Measurements from ENCODE around the gene ESYT3. TPM values are rescaled to one million over a fixed set of nuclear protein-coding genes. Genes with fewer than 3 reads are reported as not detected.
A peak's percentile ranks its signal among the peaks of the same experiment; 100 is the strongest.

The ESYT3 gene
- total and polyA plus RNA-seq, 8 donors = 0.95 to 2.8 (median 1.4) TPM

DNA sequence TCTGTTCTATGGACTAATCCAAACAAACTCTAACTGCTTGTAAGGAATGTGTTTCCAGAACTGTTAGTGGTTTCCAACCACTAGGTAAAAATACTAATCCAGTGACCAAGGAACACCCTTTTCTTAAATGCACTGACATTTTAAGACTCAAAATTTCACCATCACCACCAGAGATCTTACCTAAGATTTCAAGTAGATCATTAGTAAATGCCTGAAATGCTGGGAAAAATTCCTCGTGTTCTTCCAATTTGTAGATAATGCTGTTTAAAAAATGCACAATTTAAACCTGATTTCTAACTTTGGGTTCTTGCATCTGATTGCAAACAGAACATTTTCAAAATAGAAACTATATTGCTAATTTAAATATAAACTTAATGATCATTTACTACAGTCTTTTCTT is 63.4 kb downstream of the ESYT3 start:
- Histone ChIP-seq H3K9me3 (no peaks in the 10 kb centered on the region), H3K36me3 (peaks cover 0 to 5% (median 0%) of the 10 kb centered on the region in 3 donors), H3K27ac (peak overlapping the region in 1 of 4 donors; percentile 36), H3K4me1 (peaks cover 0 to 15% (median 6%) of the 10 kb centered on the region in 3 donors), H3K27me3 (no peaks in the 10 kb centered on the region), H3K4me3 (no peak overlapping the region)
- intact Hi-C loops (cut with DNase I) = no loop called here
- no peak for ATAC-seq
- TF ChIP-seq, protein P1, sequence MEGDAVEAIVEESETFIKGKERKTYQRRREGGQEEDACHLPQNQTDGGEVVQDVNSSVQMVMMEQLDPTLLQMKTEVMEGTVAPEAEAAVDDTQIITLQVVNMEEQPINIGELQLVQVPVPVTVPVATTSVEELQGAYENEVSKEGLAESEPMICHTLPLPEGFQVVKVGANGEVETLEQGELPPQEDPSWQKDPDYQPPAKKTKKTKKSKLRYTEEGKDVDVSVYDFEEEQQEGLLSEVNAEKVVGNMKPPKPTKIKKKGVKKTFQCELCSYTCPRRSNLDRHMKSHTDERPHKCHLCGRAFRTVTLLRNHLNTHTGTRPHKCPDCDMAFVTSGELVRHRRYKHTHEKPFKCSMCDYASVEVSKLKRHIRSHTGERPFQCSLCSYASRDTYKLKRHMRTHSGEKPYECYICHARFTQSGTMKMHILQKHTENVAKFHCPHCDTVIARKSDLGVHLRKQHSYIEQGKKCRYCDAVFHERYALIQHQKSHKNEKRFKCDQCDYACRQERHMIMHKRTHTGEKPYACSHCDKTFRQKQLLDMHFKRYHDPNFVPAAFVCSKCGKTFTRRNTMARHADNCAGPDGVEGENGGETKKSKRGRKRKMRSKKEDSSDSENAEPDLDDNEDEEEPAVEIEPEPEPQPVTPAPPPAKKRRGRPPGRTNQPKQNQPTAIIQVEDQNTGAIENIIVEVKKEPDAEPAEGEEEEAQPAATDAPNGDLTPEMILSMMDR (IDR thresholded peaks at IDR 0.05) = no peak
- WGBS, 2 donors = 51 to 62% methylated on average over 1 of the region's 1 CpG
- no peak for FAIRE-seq
- no peak for DNase-seq

DNA sequence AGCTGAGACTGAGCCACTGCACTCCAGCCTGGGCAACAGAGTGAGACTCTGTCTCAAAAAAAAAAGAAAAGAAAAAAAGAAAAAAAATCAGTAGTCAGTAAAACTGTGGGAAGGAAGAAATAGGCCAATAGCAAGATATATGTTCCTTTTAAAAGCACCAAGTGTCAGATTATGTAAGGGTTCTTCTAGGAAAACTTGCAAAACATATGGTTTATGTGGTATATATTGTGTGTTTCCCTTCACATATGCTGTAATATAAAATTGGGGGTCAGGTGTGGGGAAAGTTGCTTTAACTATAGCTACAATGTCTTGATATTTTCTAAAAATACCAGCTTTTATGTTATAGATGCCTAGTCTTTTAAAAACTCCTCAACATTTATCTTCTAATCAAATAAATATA is 64.6 kb downstream of the ESYT3 start:
- no peaks in the 10 kb centered on the region for H3K27me3 ChIP-seq
- H3K36me3 ChIP-seq = peaks cover 0 to 5% (median 0%) of the 10 kb centered on the region in 3 donors
- ATAC-seq (no peak), DNase-seq (no peak), FAIRE-seq (no peak)
- intact Hi-C loops (cut with DNase I) = no loop called here
- no peak overlapping the region for H3K4me3 ChIP-seq
- TF ChIP-seq, protein P1 (IDR thresholded peaks at IDR 0.05) = no peak
- peaks cover 0 to 15% (median 6%) of the 10 kb centered on the region in 3 donors for H3K4me1 ChIP-seq
- H3K9me3 ChIP-seq = no peaks in the 10 kb centered on the region
- no peak overlapping the region for H3K27ac ChIP-seq

DNA sequence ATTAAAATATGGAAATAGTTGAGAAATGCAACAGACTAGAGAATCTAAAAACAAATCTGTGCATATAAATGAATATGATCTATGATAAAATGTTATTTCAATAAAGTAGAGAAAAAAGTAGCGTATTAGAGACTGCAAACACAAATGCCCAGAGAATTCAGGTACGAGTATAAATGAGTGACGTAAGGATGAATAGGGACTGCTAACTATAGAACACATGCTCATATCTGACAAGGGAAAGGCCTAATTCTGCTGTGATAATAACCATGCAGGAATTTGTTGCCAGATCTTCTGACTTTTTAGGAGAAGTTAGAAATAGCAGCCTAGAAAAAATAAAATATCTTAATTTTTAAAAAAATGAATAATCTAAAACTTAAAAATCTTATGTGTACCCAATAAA is 73.1 kb downstream of the ESYT3 start:
- WGBS, 2 donors = 96 to 97% methylated on average over 3 of the region's 3 CpGs
- Histone ChIP-seq H3K27ac (no peak overlapping the region), H3K27me3 (no peaks in the 10 kb centered on the region), H3K4me1 (no peaks in the 10 kb centered on the region), H3K9me3 (no peaks in the 10 kb centered on the region), H3K36me3 (peaks cover 0 to 7% (median 0%) of the 10 kb centered on the region in 3 donors), H3K4me3 (no peak overlapping the region)
- DNase-seq = no peak
- FAIRE-seq = no peak
- intact Hi-C loops (cut with DNase I) = no loop called here
- TF ChIP-seq, protein P1 (IDR thresholded peaks at IDR 0.05) = no peak
- no peak for ATAC-seq

DNA sequence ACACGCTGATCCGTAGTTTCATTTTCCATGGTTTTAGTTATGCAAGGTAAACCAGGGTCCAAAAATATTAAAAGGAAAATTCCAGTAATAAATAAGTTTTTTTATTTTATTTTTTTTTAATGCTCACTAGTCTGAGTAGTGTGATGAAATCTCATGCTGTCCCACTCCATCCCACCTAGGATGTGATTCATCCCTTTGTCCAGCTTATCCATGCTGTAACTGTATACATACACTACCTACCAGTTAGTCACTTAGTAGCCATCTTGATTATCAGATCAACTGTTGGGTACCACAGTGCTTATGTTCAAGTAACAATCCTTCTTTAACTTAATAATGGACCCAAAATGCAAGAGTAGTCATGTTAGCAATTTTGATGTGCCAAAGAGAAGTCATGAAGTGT is 75.2 kb downstream of the ESYT3 start:
- H3K9me3 ChIP-seq = no peaks in the 10 kb centered on the region
- no peak for DNase-seq
- H3K4me3 ChIP-seq = no peak overlapping the region
- intact Hi-C loops (cut with DNase I) = no loop called here
- no peak for FAIRE-seq
- peaks cover 0 to 6% (median 0%) of the 10 kb centered on the region in 3 donors for H3K36me3 ChIP-seq
- WGBS, 2 donors = 96 to 97% methylated on average over 2 of the region's 2 CpGs
- no peaks in the 10 kb centered on the region for H3K4me1 ChIP-seq
- H3K27me3 ChIP-seq = no peaks in the 10 kb centered on the region
- TF ChIP-seq, protein P1 (IDR thresholded peaks at IDR 0.05) = no peak
- ATAC-seq = no peak
- no peak overlapping the region for H3K27ac ChIP-seq

DNA sequence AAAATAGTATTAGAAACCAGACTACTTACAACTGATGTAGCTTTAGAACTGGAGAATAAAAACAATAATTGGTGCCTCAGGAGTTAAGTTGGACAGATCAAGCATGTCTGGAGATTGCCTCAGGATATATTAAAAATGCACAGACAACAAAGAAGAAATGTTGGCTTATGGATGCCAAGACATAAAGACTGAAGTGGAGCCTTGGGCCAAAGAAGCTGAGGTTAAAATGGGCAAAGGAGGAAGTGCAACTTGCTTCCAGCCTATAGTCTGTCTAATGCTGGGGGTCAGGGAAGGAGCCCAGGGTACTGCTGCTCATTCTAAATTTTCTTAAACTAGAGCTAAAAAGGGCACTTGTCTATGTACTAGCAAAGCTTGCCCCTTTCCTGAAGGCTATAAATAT is 77.5 kb downstream of the ESYT3 start:
- H3K27me3 ChIP-seq = no peaks in the 10 kb centered on the region
- H3K27ac ChIP-seq = no peak overlapping the region
- H3K9me3 ChIP-seq = no peaks in the 10 kb centered on the region
- ATAC-seq (no peak), FAIRE-seq (no peak), DNase-seq (no peak)
- H3K4me1 ChIP-seq = no peaks in the 10 kb centered on the region
- intact Hi-C loops (cut with DNase I) = no loop called here
- TF ChIP-seq, protein P1 (IDR thresholded peaks at IDR 0.05) = no peak
- H3K36me3 ChIP-seq = peaks cover 0 to 1% (median 0%) of the 10 kb centered on the region in 3 donors
- H3K4me3 ChIP-seq = no peak overlapping the region

Data from pancreas (tissue), 10 donors.